Esophagus muscularis mucosa (tissue), 4 donors: Measurements from ENCODE around the gene ANTXR1. TPM values are rescaled to one million over a fixed set of nuclear protein-coding genes. Genes with fewer than 3 reads are reported as not detected.

Source experiments
- DNase-seq: peaks from one replicate; pipeline ENCODE4 v3.0.0-alpha.2; 2017; ENCODE audit errors: extremely low spot score
- H3K27ac ChIP-seq, 4 donors: fragments of 200-600 bp; sonication (generic); replicated peaks in 1 of 4; 1 replicate in 3 of 4; 2 replicates in 1 of 4; pipeline ENCODE4 v1.5.1; 2016 to 2019; ENCODE audit warnings: mild to moderate bottlenecking in 1 of 4
- H3K27me3 ChIP-seq, 4 donors: fragments of 200-600 bp; sonication (generic); one replicate each; pipeline versions ENCODE4 v1.5.1 to v1.6.0; 2016 to 2019
- H3K36me3 ChIP-seq, 4 donors: fragments of 200-600 bp; sonication (generic); one replicate each; pipeline ENCODE4 v1.5.1; 2016 to 2019
- H3K4me1 ChIP-seq, 4 donors: fragments of 200-600 bp; sonication (generic); one replicate each; pipeline ENCODE4 v1.5.1; 2016 to 2019
- H3K4me3 ChIP-seq, 4 donors: fragments of 200-600 bp; sonication (generic); 1 replicate in 2 of 4; 2 replicates in 2 of 4; pipeline ENCODE4 v1.5.1; 2016 to 2019; ENCODE audit warnings: mild to moderate bottlenecking in 4 of 4, moderate library complexity in 1 of 4
- H3K9me3 ChIP-seq, 4 donors: fragments of 200-600 bp; sonication (generic); 1 replicate in 3 of 4; 2 replicates in 1 of 4; pipeline ENCODE4 v1.5.1; 2016 to 2019
- EP300 ChIP-seq: sonication (generic); formaldehyde crosslinking; IDR thresholded peaks from one replicate; pipeline ENCODE4 v1.6.1; 2017; ENCODE audit warnings: antibody characterized with exemption
- POLR2A ChIP-seq: fragments of 450-650 bp; IDR thresholded peaks from one replicate; pipeline ENCODE4 v1.6.1; 2017; ENCODE audit warnings: antibody characterized with exemption, moderate library complexity, mild to moderate bottlenecking, low read depth
- POLR2AphosphoS5 ChIP-seq, 2 donors: sonication (generic); formaldehyde crosslinking; IDR thresholded peaks; one replicate each; pipeline ENCODE4 v1.6.1; 2017; ENCODE audit warnings: antibody characterized with exemption in 2 of 2
- WGBS: methylation state at CpG from one replicate; pipeline ENCODE4 v1.1.5; 2018; 5-methylcytosine and 5-hydroxymethylcytosine counted together
- intact Hi-C: fragments of 100-400 bp; cut with DNase I; formaldehyde crosslinking; loops from one replicate; pipeline ENCODE4 v1.15.1; 2023
- total RNA-seq, 4 donors: library from RNA; depleted of rRNA; stranded (reverse); fragments of >200 nt; gene quantifications; one replicate each; pipeline versions ENCODE4 v1.1.0 to v1.2.1, GENCODE V29; 2016
- TF ChIP-seq, protein P1 (sequence below), 3 experiments: fragments of 200-600 bp in 2 of 3; fragments of 450-650 bp in 1 of 3; sonication (generic) in 2 of 3; IDR thresholded peaks; one replicate each; pipeline ENCODE4 v1.5.1; 2017 to 2019; ENCODE audit warnings: antibody characterized with exemption in 3 of 3, mild to moderate bottlenecking in 2 of 3, moderate library complexity in 1 of 3

Gene ANTXR1
- total RNA-seq, 4 donors from 2014 or later: 74.6 to 115 (median 92.1) TPM

DNA sequence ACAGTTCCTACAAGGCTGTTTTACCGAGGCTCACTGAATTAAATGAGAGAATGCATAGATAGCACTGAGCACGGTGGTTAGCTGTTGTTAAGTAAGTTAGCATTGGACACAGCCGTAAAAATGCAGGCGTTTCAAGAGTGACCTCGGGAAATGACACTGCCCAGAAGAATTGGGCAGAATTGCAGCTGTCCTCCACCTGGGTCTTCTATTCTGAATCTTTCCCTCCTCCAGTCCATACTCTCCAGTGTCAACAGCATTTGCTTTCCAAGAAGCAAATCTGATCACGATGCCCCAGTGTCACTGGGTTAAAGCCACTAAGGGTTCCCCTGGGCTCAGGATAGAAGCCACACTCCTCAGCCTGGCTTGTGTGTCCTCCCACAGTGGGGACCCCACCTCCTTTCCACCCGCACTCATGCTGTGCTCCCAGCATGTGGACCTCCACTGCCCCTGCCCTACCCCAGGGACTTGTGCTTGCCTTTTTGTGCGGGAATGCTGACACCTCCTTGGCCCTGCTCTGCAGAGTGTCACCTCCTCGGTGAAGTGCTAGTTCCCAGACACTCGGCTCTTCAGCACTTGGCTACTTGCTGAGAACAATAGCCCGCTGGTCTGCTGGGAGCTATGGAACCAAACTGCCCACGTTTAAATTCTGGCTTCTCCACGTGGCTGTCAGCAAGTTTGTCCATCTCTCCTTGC is 135.0 kb downstream of the ANTXR1 start:
- WGBS: 78% methylated on average over 12 of the region's 13 CpGs
- TF ChIP-seq, protein P1, sequence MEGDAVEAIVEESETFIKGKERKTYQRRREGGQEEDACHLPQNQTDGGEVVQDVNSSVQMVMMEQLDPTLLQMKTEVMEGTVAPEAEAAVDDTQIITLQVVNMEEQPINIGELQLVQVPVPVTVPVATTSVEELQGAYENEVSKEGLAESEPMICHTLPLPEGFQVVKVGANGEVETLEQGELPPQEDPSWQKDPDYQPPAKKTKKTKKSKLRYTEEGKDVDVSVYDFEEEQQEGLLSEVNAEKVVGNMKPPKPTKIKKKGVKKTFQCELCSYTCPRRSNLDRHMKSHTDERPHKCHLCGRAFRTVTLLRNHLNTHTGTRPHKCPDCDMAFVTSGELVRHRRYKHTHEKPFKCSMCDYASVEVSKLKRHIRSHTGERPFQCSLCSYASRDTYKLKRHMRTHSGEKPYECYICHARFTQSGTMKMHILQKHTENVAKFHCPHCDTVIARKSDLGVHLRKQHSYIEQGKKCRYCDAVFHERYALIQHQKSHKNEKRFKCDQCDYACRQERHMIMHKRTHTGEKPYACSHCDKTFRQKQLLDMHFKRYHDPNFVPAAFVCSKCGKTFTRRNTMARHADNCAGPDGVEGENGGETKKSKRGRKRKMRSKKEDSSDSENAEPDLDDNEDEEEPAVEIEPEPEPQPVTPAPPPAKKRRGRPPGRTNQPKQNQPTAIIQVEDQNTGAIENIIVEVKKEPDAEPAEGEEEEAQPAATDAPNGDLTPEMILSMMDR (IDR thresholded peaks at IDR 0.05): no peak
- TF ChIP-seq EP300: no peak
- TF ChIP-seq POLR2A: no peak
- no peak for TF ChIP-seq POLR2AphosphoS5 (IDR thresholded peaks at IDR 0.05)
- Histone ChIP-seq H3K9me3 (no peaks in the 10 kb centered on the region), H3K27me3 (no peaks in the 10 kb centered on the region), H3K4me1 (peaks cover 19 to 63% (median 54%) of the 10 kb centered on the region in 4 donors), H3K36me3 (peaks cover 0 to 25% (median 5%) of the 10 kb centered on the region in 4 donors), H3K4me3 (no peak overlapping the region), H3K27ac (peak overlapping the region; percentile 60 to 77 (median 63))
- no peak for DNase-seq
- intact Hi-C loops: no loop called here

DNA sequence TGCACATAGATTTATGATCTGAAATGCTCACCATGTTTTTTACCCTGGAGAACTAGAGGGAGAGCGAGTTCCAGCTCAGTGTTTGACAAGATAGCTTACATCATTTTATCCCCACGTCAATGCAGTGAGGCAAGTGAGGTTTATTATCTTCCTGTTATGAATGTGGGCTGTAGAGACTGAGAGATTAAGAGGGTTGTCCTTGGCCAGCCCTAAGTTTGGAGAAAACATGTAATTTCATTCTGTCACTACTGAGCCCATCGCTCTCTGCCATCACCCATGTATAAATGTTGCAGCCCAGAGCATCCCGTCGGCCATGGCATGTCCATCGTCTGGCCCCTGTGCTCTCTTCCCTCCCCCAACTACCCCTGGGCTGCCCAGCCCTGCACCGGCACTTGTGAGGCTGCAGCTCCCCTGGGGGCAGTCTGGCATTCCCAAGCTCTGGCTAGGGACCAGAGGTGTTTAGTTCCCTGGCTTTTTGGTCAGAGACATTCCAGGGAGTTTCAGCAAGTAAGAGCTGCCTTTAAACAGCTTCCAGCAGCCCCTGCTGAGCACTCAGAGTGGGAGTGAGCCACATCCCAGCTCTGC is 136.7 kb downstream of the ANTXR1 start:
- H3K9me3 ChIP-seq: no peaks in the 10 kb centered on the region
- intact Hi-C loops: no loop called here
- DNase-seq: no peak
- H3K27me3 ChIP-seq: no peaks in the 10 kb centered on the region
- no peak overlapping the region for H3K4me3 ChIP-seq
- 29% methylated on average over 4 of the region's 7 CpGs for WGBS
- H3K27ac ChIP-seq: peak overlapping the region; percentile 60 to 77 (median 63)
- H3K4me1 ChIP-seq: peaks cover 36 to 70% (median 62%) of the 10 kb centered on the region in 4 donors
- H3K36me3 ChIP-seq: peaks cover 0 to 25% (median 5%) of the 10 kb centered on the region in 4 donors
- TF ChIP-seq, protein P1 (IDR thresholded peaks at IDR 0.05): no peak
- TF ChIP-seq EP300: no peak
- no peak for TF ChIP-seq POLR2A
- TF ChIP-seq POLR2AphosphoS5 (IDR thresholded peaks at IDR 0.05): no peak

DNA sequence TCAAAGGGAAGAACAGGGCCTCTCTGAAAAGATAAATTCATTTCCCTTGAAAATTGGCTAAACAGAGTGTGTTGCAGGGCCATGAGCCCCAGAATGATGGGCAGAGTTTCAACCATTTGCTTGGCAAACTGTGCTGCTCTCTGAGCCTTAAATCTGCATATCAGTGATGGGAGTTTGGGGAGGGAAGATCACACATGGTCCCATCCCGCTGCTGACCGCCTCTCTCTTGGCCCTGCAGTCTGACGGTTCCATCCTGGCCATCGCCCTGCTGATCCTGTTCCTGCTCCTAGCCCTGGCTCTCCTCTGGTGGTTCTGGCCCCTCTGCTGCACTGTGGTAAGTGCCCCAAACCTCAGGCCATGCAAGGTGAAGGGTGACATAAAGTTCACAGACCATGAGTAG is 139.0 kb downstream of the ANTXR1 start:
- Histone ChIP-seq H3K27me3 (no peaks in the 10 kb centered on the region), H3K36me3 (peaks cover 0 to 13% (median 2%) of the 10 kb centered on the region in 4 donors), H3K4me1 (peaks cover 39 to 71% (median 63%) of the 10 kb centered on the region in 4 donors), H3K27ac (peak overlapping the region in 3 of 4 donors; percentile 55 to 59 (median 57)), H3K9me3 (no peaks in the 10 kb centered on the region), H3K4me3 (no peak overlapping the region)
- no peak for TF ChIP-seq POLR2AphosphoS5 (IDR thresholded peaks at IDR 0.05)
- TF ChIP-seq, protein P1 (IDR thresholded peaks at IDR 0.05): no peak
- TF ChIP-seq EP300: no peak
- TF ChIP-seq POLR2A: no peak
- WGBS: 89% methylated on average over 3 of the region's 4 CpGs
- intact Hi-C loops: no loop called here
- DNase-seq: no peak

DNA sequence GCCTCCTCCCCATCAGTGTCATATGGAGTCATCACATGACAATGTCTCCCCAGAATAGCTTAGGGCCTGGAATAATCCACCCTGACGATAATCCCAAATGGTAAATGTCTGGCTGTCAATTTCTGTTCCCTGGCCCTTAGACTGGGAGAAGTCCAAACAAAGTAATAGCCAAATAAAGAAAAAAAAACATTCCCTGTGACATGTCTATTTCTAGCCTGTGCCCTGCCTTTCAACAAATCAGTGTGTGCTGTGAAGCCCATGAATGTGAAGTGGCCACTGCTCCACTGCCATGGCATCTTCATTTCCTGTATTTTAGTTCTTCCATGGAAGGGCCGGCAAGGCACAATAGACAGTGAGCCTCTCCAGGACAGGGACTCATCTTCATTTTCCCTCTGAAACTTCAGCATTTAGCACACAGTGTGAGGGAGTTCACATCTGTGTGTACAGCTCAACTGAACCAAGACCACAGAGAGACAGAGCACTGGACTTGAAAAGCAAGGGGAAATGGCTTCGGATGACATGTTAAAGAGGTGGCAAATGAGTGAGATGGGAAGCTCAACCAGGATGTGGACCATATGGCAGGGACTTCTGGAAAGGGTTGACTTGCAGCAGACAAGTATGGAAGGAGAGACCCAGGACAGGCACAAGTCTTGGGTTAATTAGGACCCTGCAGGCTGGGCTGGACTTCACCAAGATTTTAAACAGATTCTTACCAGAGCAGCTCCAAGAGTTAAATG is 140.0 kb downstream of the ANTXR1 start:
- H3K9me3 ChIP-seq: no peaks in the 10 kb centered on the region
- intact Hi-C loops: no loop called here
- H3K4me1 ChIP-seq: peaks cover 39 to 64% (median 61%) of the 10 kb centered on the region in 4 donors
- no peak for DNase-seq
- no peak overlapping the region for H3K4me3 ChIP-seq
- WGBS: 74% methylated on average over 3 of the region's 3 CpGs
- peak overlapping the region; percentile 55 to 66 (median 58) for H3K27ac ChIP-seq
- TF ChIP-seq POLR2AphosphoS5 (IDR thresholded peaks at IDR 0.05) (no peak), POLR2A (no peak), EP300 (no peak)
- TF ChIP-seq, protein P1 (IDR thresholded peaks at IDR 0.05): no peak
- peaks cover 0 to 17% (median 3%) of the 10 kb centered on the region in 4 donors for H3K36me3 ChIP-seq
- no peaks in the 10 kb centered on the region for H3K27me3 ChIP-seq
